GM23338 (cell line): Measurements from ENCODE around the gene UBE3C. TPM values are rescaled to one million over a fixed set of nuclear protein-coding genes. Genes with fewer than 3 reads are reported as not detected.

Experiments
- ATAC-seq: fragments of 200-7000 bp; cut with Tn5 transposase; 3 replicates; pipeline ENCODE4 v1.9.1; 2020
- DNase-seq: peaks from one replicate; pipeline ENCODE4 v3.0.0-alpha.2; 2015; ENCODE audit warnings: low spot score
- H2AFZ ChIP-seq: fragments of 200-600 bp; sonication (generic); 2 replicates; pipeline ENCODE4 v1.8.0; 2016; ENCODE audit warnings: antibody characterized with exemption, mild to moderate bottlenecking, moderate library complexity
- H3F3A ChIP-seq: fragments of 200-600 bp; sonication (generic); replicated peaks from 2 replicates; pipeline ENCODE4 v1.8.0; 2017; ENCODE audit warnings: antibody characterized with exemption, mixed run types, low read depth
- H3K27ac ChIP-seq: fragments of 200-600 bp; sonication (generic); 2 replicates; pipeline ENCODE4 v1.6.1; 2016; ENCODE audit warnings: low read depth
- H3K27me3 ChIP-seq: fragments of 200-600 bp; sonication (generic); 2 replicates; pipeline ENCODE4 v1.8.0; 2016; ENCODE audit warnings: mild to moderate bottlenecking, mixed run types, moderate library complexity; ENCODE audit not compliant: insufficient read depth
- H3K36me3 ChIP-seq: fragments of 200-600 bp; sonication (generic); 2 replicates; pipeline ENCODE4 v1.8.0; 2016; ENCODE audit warnings: mild to moderate bottlenecking; ENCODE audit not compliant: insufficient read depth
- H3K4me1 ChIP-seq: fragments of 200-600 bp; sonication (generic); 2 replicates; pipeline ENCODE4 v1.8.0; 2016; ENCODE audit warnings: mild to moderate bottlenecking, moderate library complexity; ENCODE audit not compliant: insufficient read depth
- H3K4me2 ChIP-seq: fragments of 200-600 bp; sonication (generic); 2 replicates; pipeline ENCODE4 v1.7.1; 2017; ENCODE audit warnings: mixed run types
- H3K4me3 ChIP-seq: fragments of 200-600 bp; sonication (generic); 2 replicates; pipeline ENCODE4 v1.6.1; 2016; ENCODE audit warnings: mixed run types
- H3K79me2 ChIP-seq: fragments of 200-600 bp; sonication (generic); replicated peaks from 2 replicates; pipeline ENCODE4 v1.8.0; 2017; ENCODE audit warnings: mild to moderate bottlenecking; ENCODE audit not compliant: insufficient read depth
- H3K9me2 ChIP-seq: fragments of 200-600 bp; sonication (generic); 2 replicates; pipeline ENCODE4 v1.8.0; 2017; ENCODE audit not compliant: insufficient read depth
- H4K20me1 ChIP-seq: fragments of 200-600 bp; sonication (generic); replicated peaks from 2 replicates; pipeline ENCODE4 v1.8.0; 2017; ENCODE audit warnings: mild to moderate bottlenecking; ENCODE audit not compliant: insufficient read depth
- H3K27ac Mint-ChIP-seq: 2 replicates; pipeline ENCODE4 v1.8.0; 2020; ENCODE audit warnings: inconsistent platforms, mild to moderate bottlenecking, moderate library complexity, mixed read lengths
- H3K27me3 Mint-ChIP-seq: 3 replicates; pipeline ENCODE4 v1.8.0; 2022; ENCODE audit warnings: low read depth, mild to moderate bottlenecking, moderate library complexity, mixed read lengths, inconsistent platforms; ENCODE audit not compliant: insufficient read depth, poor library complexity
- H3K36me3 Mint-ChIP-seq: 3 replicates; pipeline ENCODE4 v1.8.0; 2021; ENCODE audit warnings: low read depth, mild to moderate bottlenecking, inconsistent platforms, moderate library complexity, mixed read lengths
- H3K4me1 Mint-ChIP-seq: 3 replicates; pipeline ENCODE4 v1.8.0; 2020; ENCODE audit warnings: mild to moderate bottlenecking, inconsistent platforms, mixed read lengths
- H3K4me3 Mint-ChIP-seq: 3 replicates; pipeline ENCODE4 v1.8.0; 2021; ENCODE audit warnings: moderate library complexity, mild to moderate bottlenecking, inconsistent platforms, mixed read lengths
- H3K9me3 Mint-ChIP-seq: 3 replicates; pipeline ENCODE4 v1.8.0; 2020; ENCODE audit warnings: moderate library complexity, mild to moderate bottlenecking, inconsistent platforms, mixed read lengths
- CREB1 ChIP-seq: fragments of 250-450 bp; sonication (Bioruptor Pico); IDR thresholded peaks from 2 replicates; pipeline ENCODE4 v1.5.0; 2020; ENCODE audit warnings: low read depth, mild to moderate bottlenecking, moderate library complexity
- NANOG ChIP-seq: IDR thresholded peaks from 2 replicates; pipeline ENCODE4 v1.6.1; 2016; ENCODE audit warnings: antibody characterized with exemption, borderline replicate concordance
- REST ChIP-seq: IDR thresholded peaks from one replicate; pipeline ENCODE4 v1.6.1; 2018; ENCODE audit warnings: antibody characterized with exemption; ENCODE audit not compliant: unreplicated experiment
- STAT1 ChIP-seq: IDR thresholded peaks from one replicate; pipeline ENCODE4 v1.6.1; 2016; ENCODE audit warnings: antibody characterized with exemption; ENCODE audit not compliant: unreplicated experiment
- ZNF114 ChIP-seq: fragments of 250-450 bp; sonication (Bioruptor Pico); IDR thresholded peaks from 2 replicates; pipeline ENCODE4 v1.5.0; 2020; ENCODE audit warnings: mild to moderate bottlenecking, moderate library complexity
- ZNF462 ChIP-seq: fragments of 250-450 bp; sonication (Bioruptor Pico); IDR thresholded peaks from 2 replicates; pipeline ENCODE4 v1.5.0; 2020; ENCODE audit warnings: mild to moderate bottlenecking, moderate library complexity
- polyA plus RNA-seq: library from polyadenylated mRNA; unstranded; fragments of >200 nt; fragmentation: Nextera tagmentation; extraction: Ambion mirVana; gene quantifications from 2 replicates; pipeline ENCODE4 v1.2.1, GENCODE V29; 2016
- total RNA-seq: library from RNA; depleted of rRNA; stranded (reverse); fragments of >200 nt; shearing (Covaris generic); gene quantifications from 2 replicates; pipeline ENCODE4 v1.2.3, GENCODE V29; 2014

UBE3C gene
- total and polyA plus RNA-seq, 2 experiments from 2014 or later, result 16.8 to 76.9 TPM

GRCh38 chr7:157295338-157295737 lies 156.6 kb downstream of the UBE3C start (continued):
- TF ChIP-seq REST, result no peak
- TF ChIP-seq ZNF114, result no peak
- no peak for TF ChIP-seq CREB1 (CRISPR knock-in tag)
- no peak for TF ChIP-seq ZNF462 (CRISPR knock-in tag)
- no peak for TF ChIP-seq NANOG
- TF ChIP-seq STAT1, result no peak

GRCh38 chr7:157297185-157297584 lies 158.5 kb downstream of the UBE3C start:
- Histone ChIP-seq H3K4me2 (no peak overlapping the region), H3K4me1 (no peaks in the 10 kb centered on the region), H3K36me3 (no peaks in the 10 kb centered on the region), H3K27ac (no peak overlapping the region), H3F3A (peaks cover 13% of the 10 kb centered on the region; the same call in 1 of the 2 replicates), H3K4me3 (no peak overlapping the region), H3K79me2 (no peaks in the 10 kb centered on the region), H2AFZ (no peak overlapping the region; the same call in 1 of the 2 replicates), H3K27me3 (no peaks in the 10 kb centered on the region), H4K20me1 (no peaks in the 10 kb centered on the region), H3K9me2 (no peaks in the 10 kb centered on the region; the same call in 1 of the 2 replicates)
- no peak for DNase-seq
- Mint-ChIP-seq H3K27ac (no peak overlapping the region), H3K27me3 (peaks cover 7% of the 10 kb centered on the region), H3K36me3 (peaks cover 6% of the 10 kb centered on the region; the same call in 2 of the 3 replicates), H3K4me3 (no peak overlapping the region), H3K9me3 (peaks cover 3% of the 10 kb centered on the region; the same call in 2 of the 3 replicates), H3K4me1 (peaks cover 16% of the 10 kb centered on the region)
- ATAC-seq, result no peak
- TF ChIP-seq ZNF462 (CRISPR knock-in tag), result no peak
